Measurements from ENCODE around the gene SLC16A12. TPM values are rescaled to one million over a fixed set of nuclear protein-coding genes. Genes with fewer than 3 reads are reported as not detected.

SLC16A12 gene
- total RNA-seq, 1 donor from 2014 or later: 2.6 TPM

DNA sequence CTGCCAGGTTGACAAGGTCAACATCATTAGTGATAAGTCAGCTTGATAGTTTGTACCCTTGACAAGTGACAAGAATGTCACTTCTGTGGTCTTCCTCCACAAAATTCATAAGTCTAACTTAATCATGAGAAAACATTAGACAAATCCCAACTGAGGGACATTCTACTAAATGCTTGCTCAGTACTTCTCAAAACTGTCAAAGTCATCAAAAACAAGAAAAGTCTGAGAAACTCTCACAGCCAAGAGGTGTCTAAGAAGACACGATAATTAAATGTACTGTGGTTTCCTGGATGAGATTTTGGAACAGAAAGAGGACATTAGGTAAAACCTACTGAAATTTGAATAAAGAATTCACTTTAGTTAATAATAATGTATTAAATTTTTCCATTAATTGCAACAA, 29.8 kb upstream of the SLC16A12 start:
- Mint-ChIP-seq H3K4me1 (ENCODE audit: low read depth) (peaks cover 20% of the 10 kb centered on the region), H3K27ac (ENCODE audit: unreplicated experiment) (no peak overlapping the region), H3K27me3 (ENCODE audit: low read depth) (no peaks in the 10 kb centered on the region), H3K9me3 (ENCODE audit: low read depth) (no peaks in the 10 kb centered on the region), H3K36me3 (ENCODE audit: low read depth) (no peaks in the 10 kb centered on the region), H3K4me3 (ENCODE audit: unreplicated experiment) (no peak overlapping the region)
- no peak for DNase-seq (ENCODE audit: low spot score)
- TF ChIP-seq, protein P1, sequence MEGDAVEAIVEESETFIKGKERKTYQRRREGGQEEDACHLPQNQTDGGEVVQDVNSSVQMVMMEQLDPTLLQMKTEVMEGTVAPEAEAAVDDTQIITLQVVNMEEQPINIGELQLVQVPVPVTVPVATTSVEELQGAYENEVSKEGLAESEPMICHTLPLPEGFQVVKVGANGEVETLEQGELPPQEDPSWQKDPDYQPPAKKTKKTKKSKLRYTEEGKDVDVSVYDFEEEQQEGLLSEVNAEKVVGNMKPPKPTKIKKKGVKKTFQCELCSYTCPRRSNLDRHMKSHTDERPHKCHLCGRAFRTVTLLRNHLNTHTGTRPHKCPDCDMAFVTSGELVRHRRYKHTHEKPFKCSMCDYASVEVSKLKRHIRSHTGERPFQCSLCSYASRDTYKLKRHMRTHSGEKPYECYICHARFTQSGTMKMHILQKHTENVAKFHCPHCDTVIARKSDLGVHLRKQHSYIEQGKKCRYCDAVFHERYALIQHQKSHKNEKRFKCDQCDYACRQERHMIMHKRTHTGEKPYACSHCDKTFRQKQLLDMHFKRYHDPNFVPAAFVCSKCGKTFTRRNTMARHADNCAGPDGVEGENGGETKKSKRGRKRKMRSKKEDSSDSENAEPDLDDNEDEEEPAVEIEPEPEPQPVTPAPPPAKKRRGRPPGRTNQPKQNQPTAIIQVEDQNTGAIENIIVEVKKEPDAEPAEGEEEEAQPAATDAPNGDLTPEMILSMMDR (IDR thresholded peaks at IDR 0.05): no peak

DNA sequence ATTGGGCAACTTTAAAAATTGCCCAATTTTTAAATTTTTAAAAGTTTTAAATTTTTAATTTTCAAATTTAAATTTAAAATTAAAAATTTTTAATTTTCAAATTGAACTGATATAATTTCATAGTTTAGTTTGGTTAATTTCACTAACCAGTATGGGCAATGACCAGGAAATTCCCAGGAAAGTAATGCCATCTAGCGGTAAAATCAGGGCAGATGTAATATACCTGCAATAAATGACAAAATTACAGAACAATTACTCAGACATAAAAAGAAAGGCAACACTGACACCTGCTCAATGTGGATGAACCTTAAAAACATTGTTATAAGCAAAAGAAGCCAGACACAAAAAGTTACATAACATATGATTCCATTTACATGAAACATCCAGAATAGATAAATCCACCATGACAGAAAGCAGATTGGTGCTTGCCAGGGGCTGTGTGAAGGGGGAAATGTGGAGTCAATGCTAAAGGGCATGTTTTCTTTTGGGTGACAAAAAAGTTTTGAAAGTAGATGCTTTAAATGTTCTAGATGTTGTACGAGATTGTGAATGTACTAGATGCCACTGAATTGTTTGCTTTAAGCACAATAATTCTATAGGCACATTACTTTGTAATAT, 28.6 kb upstream of the SLC16A12 start:
- H3K36me3 Mint-ChIP-seq (ENCODE audit: low read depth): no peaks in the 10 kb centered on the region
- no peaks in the 10 kb centered on the region for H3K27me3 Mint-ChIP-seq (ENCODE audit: low read depth)
- no peak overlapping the region for H3K27ac Mint-ChIP-seq (ENCODE audit: unreplicated experiment)
- no peak for DNase-seq (ENCODE audit: low spot score)
- TF ChIP-seq, protein P1 (IDR thresholded peaks at IDR 0.05): peak; percentile 96
- H3K4me3 Mint-ChIP-seq (ENCODE audit: unreplicated experiment): no peak overlapping the region
- peaks cover 20% of the 10 kb centered on the region for H3K4me1 Mint-ChIP-seq (ENCODE audit: low read depth)
- no peaks in the 10 kb centered on the region for H3K9me3 Mint-ChIP-seq (ENCODE audit: low read depth)

DNA sequence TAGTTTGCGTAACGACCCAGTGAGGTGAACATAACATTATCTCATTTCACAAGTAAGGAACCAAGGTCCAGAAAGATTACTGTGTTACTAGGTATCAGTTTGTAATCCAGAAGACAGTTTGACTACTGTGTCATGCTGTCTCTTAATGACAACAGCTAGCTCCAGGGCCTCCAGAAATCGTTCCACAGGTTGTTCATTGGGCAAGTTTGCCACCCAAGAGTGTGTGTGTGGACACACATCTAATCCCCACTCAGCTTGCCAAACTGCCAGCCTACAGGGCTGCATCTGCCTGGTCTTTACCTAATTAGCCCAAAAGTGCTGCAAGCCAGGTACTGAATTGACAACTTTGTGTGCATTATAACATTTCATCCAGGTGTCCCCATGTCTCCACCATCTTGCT, 27.9 kb upstream of the SLC16A12 start:
- H3K27ac Mint-ChIP-seq (ENCODE audit: unreplicated experiment): no peak overlapping the region
- TF ChIP-seq, protein P1 (IDR thresholded peaks at IDR 0.05): no peak
- H3K4me3 Mint-ChIP-seq (ENCODE audit: unreplicated experiment): no peak overlapping the region
- no peaks in the 10 kb centered on the region for H3K27me3 Mint-ChIP-seq (ENCODE audit: low read depth)
- no peaks in the 10 kb centered on the region for H3K9me3 Mint-ChIP-seq (ENCODE audit: low read depth)
- DNase-seq (ENCODE audit: low spot score): no peak
- no peaks in the 10 kb centered on the region for H3K36me3 Mint-ChIP-seq (ENCODE audit: low read depth)
- H3K4me1 Mint-ChIP-seq (ENCODE audit: low read depth): peaks cover 20% of the 10 kb centered on the region

DNA sequence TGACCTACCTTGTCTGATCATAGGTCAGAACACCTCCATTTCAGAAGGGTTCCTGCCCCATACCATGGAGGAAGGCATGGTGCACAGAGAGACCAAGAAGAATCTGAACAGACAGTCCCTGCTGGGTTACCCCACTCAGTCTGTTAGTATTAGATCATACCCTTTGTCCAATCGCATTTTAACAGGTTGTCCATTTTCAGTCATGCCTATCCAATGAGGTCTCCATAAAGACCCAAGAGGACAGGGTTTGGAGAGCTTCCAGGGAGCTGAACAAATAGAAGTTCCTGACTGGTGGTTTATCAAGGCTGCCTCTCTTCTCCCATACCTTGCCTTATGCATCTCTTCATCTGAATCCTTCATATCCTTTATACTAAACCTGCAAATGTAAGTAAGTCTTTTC, 21.2 kb upstream of the SLC16A12 start:
- no peaks in the 10 kb centered on the region for H3K27me3 Mint-ChIP-seq (ENCODE audit: low read depth)
- H3K9me3 Mint-ChIP-seq (ENCODE audit: low read depth): no peaks in the 10 kb centered on the region
- no peak overlapping the region for H3K4me3 Mint-ChIP-seq (ENCODE audit: unreplicated experiment)
- no peak for DNase-seq (ENCODE audit: low spot score)
- H3K36me3 Mint-ChIP-seq (ENCODE audit: low read depth): no peaks in the 10 kb centered on the region
- no peak overlapping the region for H3K27ac Mint-ChIP-seq (ENCODE audit: unreplicated experiment)
- TF ChIP-seq, protein P1 (IDR thresholded peaks at IDR 0.05): no peak
- peaks cover 29% of the 10 kb centered on the region for H3K4me1 Mint-ChIP-seq (ENCODE audit: low read depth)

DNA sequence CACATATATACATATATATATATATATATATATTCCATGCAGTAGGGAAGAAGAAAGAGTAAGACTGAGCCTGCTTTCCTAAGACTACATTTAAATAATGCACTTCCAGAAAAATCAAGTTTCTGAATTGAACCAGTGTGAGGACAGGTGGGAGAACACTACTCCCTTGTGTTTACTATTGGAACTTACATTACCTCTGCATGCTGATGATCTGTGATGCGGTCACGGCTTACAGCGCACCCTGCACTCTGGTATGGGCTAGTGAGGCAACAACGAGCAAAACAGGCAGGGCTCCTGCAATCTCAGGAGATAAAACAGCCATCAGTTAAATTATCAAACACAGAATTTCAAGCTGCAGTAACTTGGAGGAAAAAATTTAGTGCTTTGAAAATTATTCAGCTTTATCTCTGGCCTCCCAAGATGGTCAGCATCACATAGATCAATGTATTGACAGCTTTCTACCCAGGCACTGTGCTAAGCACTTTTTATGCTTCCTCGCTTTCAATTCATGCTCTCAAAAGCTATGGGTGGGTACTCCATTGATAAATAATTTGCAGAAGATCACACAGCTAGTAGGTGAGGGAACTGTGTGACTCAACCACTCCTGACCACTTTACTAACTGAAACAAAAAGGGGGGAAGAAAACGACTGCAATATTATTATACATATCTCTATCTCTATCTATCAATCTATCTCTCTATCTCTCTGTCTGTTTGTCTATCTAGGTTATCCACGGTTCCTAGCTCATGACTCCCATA, 20.5 kb upstream of the SLC16A12 start:
- H3K36me3 Mint-ChIP-seq (ENCODE audit: low read depth): no peaks in the 10 kb centered on the region
- TF ChIP-seq, protein P1 (IDR thresholded peaks at IDR 0.05): peak; percentile 52
- no peak for DNase-seq (ENCODE audit: low spot score)
- no peak overlapping the region for H3K27ac Mint-ChIP-seq (ENCODE audit: unreplicated experiment)
- H3K4me1 Mint-ChIP-seq (ENCODE audit: low read depth): peaks cover 31% of the 10 kb centered on the region
- H3K9me3 Mint-ChIP-seq (ENCODE audit: low read depth): no peaks in the 10 kb centered on the region
- H3K27me3 Mint-ChIP-seq (ENCODE audit: low read depth): no peaks in the 10 kb centered on the region
- no peak overlapping the region for H3K4me3 Mint-ChIP-seq (ENCODE audit: unreplicated experiment)
